Measurements from ENCODE around the gene FLVCR2. TPM values are rescaled to one million over a fixed set of nuclear protein-coding genes. Genes with fewer than 3 reads are reported as not detected.

The FLVCR2 gene
- total RNA-seq, 2 donors from 2014 or later = 1.8 TPM

GRCh38 chr14:75553761-75554364, 24.6 kb upstream of the FLVCR2 start:
- no peak for DNase-seq
- intact Hi-C loops (cut with DNase I) = no loop called here
- ATAC-seq = no peak

- intact Hi-C loops (cut with DNase I) = no loop called here
- no peak for ATAC-seq
- DNase-seq = no peak
Measured at GRCh38 chr14:75554482-75554881, 23.9 kb upstream of the FLVCR2 start.

GRCh38 chr14:75558440-75558839, 20.0 kb upstream of the FLVCR2 start:
- intact Hi-C loops (cut with DNase I) = no loop called here
- DNase-seq (no peak), ATAC-seq (no peak)

- intact Hi-C loops (cut with DNase I) = no loop called here
- no peak for DNase-seq
- no peak for ATAC-seq
Measured at GRCh38 chr14:75559045-75559444, 19.4 kb upstream of the FLVCR2 start.

- intact Hi-C loops (cut with DNase I) = loop anchor here in 1 of 2 donors (5.0 kb wide), 1 partner anchor 252 kb away; no protein-coding TSS in a partner anchor
- ATAC-seq (peak in 1 of 2 donors; percentile 59), DNase-seq (peak; percentile 42)
Measured at GRCh38 chr14:75559451-75560222, 18.8 kb upstream of the FLVCR2 start.

GRCh38 chr14:75561013-75561432, 17.4 kb upstream of the FLVCR2 start:
- DNase-seq (peak; percentile 72), ATAC-seq (peak; percentile 75 to 89)
- intact Hi-C loops (cut with DNase I) = loop anchor here in 1 of 2 donors (5.0 kb wide), 1 partner anchor 254 kb away; no protein-coding TSS in a partner anchor

- no peak for ATAC-seq
- DNase-seq = no peak
- intact Hi-C loops (cut with DNase I) = loop anchor here in 1 of 2 donors (5.0 kb wide), 1 partner anchor 255 kb away; no protein-coding TSS in a partner anchor
Measured at GRCh38 chr14:75562089-75562488, 16.3 kb upstream of the FLVCR2 start.

- DNase-seq (no peak), ATAC-seq (no peak)
- intact Hi-C loops (cut with DNase I) = loop anchor here in 1 of 2 donors (5.0 kb wide), 1 partner anchor 255 kb away; no protein-coding TSS in a partner anchor
Measured at GRCh38 chr14:75562489-75562888, 15.9 kb upstream of the FLVCR2 start.

GRCh38 chr14:75563931-75564330, 14.5 kb upstream of the FLVCR2 start:
- ATAC-seq (no peak), DNase-seq (no peak)
- intact Hi-C loops (cut with DNase I) = loop anchor here in 1 of 2 donors (5.0 kb wide), 1 partner anchor 257 kb away; no protein-coding TSS in a partner anchor

GRCh38 chr14:75565056-75565455, 13.4 kb upstream of the FLVCR2 start:
- intact Hi-C loops (cut with DNase I) = no loop called here
- DNase-seq (no peak), ATAC-seq (no peak)

- intact Hi-C loops (cut with DNase I) = no loop called here
- no peak for DNase-seq
- ATAC-seq = peak in 1 of 2 donors; percentile 65
Measured at GRCh38 chr14:75566321-75566720, 12.1 kb upstream of the FLVCR2 start.

GRCh38 chr14:75566752-75567151, 11.7 kb upstream of the FLVCR2 start:
- intact Hi-C loops (cut with DNase I) = no loop called here
- no peak for ATAC-seq
- DNase-seq = no peak

GRCh38 chr14:75568140-75568539, 10.3 kb upstream of the FLVCR2 start:
- DNase-seq (no peak), ATAC-seq (no peak)
- intact Hi-C loops (cut with DNase I) = no loop called here

GRCh38 chr14:75568791-75569190, 9.6 kb upstream of the FLVCR2 start:
- ATAC-seq = no peak
- no peak for DNase-seq
- intact Hi-C loops (cut with DNase I) = no loop called here

- intact Hi-C loops (cut with DNase I) = no loop called here
- ATAC-seq (no peak), DNase-seq (no peak)
Measured at GRCh38 chr14:75570797-75571196, 7.6 kb upstream of the FLVCR2 start.

- DNase-seq (no peak), ATAC-seq (no peak)
- intact Hi-C loops (cut with DNase I) = no loop called here
Measured at GRCh38 chr14:75572104-75572503, 6.3 kb upstream of the FLVCR2 start.

GRCh38 chr14:75577090-75577489, 1.3 kb upstream of the FLVCR2 start:
- DNase-seq (no peak), ATAC-seq (no peak)
- intact Hi-C loops (cut with DNase I) = loop anchor here in 1 of 2 donors (1.0 to 5.0 kb wide), 2 partner anchors 77 to 405 kb away; partner anchors contain the start of gene TGFB3

- ATAC-seq (peak; percentile 79 to 94), DNase-seq (peak; percentile 92)
- intact Hi-C loops (cut with DNase I) = loop anchor here (1.0 to 5.0 kb wide), 3 partner anchors 77 to 405 kb away; partner anchors contain the start of gene TGFB3 (in 1 of the 2)
Measured at GRCh38 chr14:75577729-75578101, 705 bp upstream of the FLVCR2 start.

GRCh38 chr14:75578786-75579337, 442 bp downstream of the FLVCR2 start:
- intact Hi-C loops (cut with DNase I) = loop anchor here (2.0 to 5.0 kb wide), 2 partner anchors 76 to 403 kb away; partner anchors contain the start of gene TGFB3 (in 1 of the 2)
- peak; percentile 47 to 58 for ATAC-seq
- DNase-seq = peak; percentile 33
